ENCODE data around the gene KRTDAP. TPM values are rescaled to one million over a fixed set of nuclear protein-coding genes. Genes with fewer than 3 reads are reported as not detected.

Gene KRTDAP
- total RNA-seq, 1 experiment from 2014 or later: 1.7 TPM

- TF ChIP-seq ELF4 (CRISPR knock-in tag; IDR thresholded peaks at IDR 0.05; ENCODE audit: low read depth) (no peak), OVOL2 (CRISPR knock-in tag; IDR thresholded peaks at IDR 0.05; ENCODE audit: borderline replicate concordance) (no peak), ZNF232 (CRISPR knock-in tag; IDR thresholded peaks at IDR 0.05) (no peak), FOXP4 (CRISPR knock-in tag; IDR thresholded peaks at IDR 0.05) (no peak)
Measured at GRCh38 chr19:35517342-35517741, 27.1 kb upstream of the KRTDAP start (continued).

GRCh38 chr19:35516310-35516709, 26.0 kb upstream of the KRTDAP start:
- Mint-ChIP-seq H3K9me3 (no peaks in the 10 kb centered on the region), H3K4me3 (no peak overlapping the region), H3K36me3 (no peaks in the 10 kb centered on the region), H3K27me3 (ENCODE audit: low read depth) (peaks cover 17% of the 10 kb centered on the region), H3K4me1 (peaks cover 21% of the 10 kb centered on the region), H3K27ac (no peak overlapping the region)
- ChIA-PET POLR2A (no interaction called here), CTCF (no interaction called here)
- no peak for TF ChIP-seq STAT6 (CRISPR knock-in tag; conservative IDR thresholded peaks at IDR 0.05; ENCODE audit: low read depth)
- TF ChIP-seq ZNF396 (CRISPR knock-in tag; IDR thresholded peaks at IDR 0.05; ENCODE audit: borderline replicate concordance): no peak
- no peak for TF ChIP-seq OVOL2 (CRISPR knock-in tag; IDR thresholded peaks at IDR 0.05; ENCODE audit: borderline replicate concordance)
- no peak for TF ChIP-seq ZMAT4 (CRISPR knock-in tag; IDR thresholded peaks at IDR 0.05)
- no peak for TF ChIP-seq EMX1 (CRISPR knock-in tag; IDR thresholded peaks at IDR 0.05)
- TF ChIP-seq ZNF425 (CRISPR knock-in tag; conservative IDR thresholded peaks at IDR 0.05): no peak
- no peak for TF ChIP-seq ERG (CRISPR knock-in tag; IDR thresholded peaks at IDR 0.05)
- no peak for TF ChIP-seq ZNF121 (CRISPR knock-in tag; IDR thresholded peaks at IDR 0.05)
- TF ChIP-seq ZNF512 (CRISPR knock-in tag; IDR thresholded peaks at IDR 0.05; ENCODE audit: borderline replicate concordance): no peak
- TF ChIP-seq PRRX2 (CRISPR knock-in tag; IDR thresholded peaks at IDR 0.05): no peak
- no peak for TF ChIP-seq HMGA2 (CRISPR knock-in tag; IDR thresholded peaks at IDR 0.05)
- DNase-seq (ENCODE audit: low spot score) (no peak), ATAC-seq (no peak)
